Measurements from ENCODE around the gene LHX6. TPM values are rescaled to one million over a fixed set of nuclear protein-coding genes. Genes with fewer than 3 reads are reported as not detected.
A peak's percentile ranks its signal among the peaks of the same experiment; 100 is the strongest.

The LHX6 gene
- total RNA-seq, 1 donor from 2014 or later: 0.34 TPM

GRCh38 chr9:122184551-122184950, 44.2 kb downstream of the LHX6 start:
- Histone ChIP-seq H3K4me2 (ENCODE audit: low read length) (no peak overlapping the region), H3K4me1 (ENCODE audit: insufficient read depth, low read length) (peaks cover 8% of the 10 kb centered on the region), H3K36me3 (ENCODE audit: insufficient read depth, low read length) (no peaks in the 10 kb centered on the region), H3K27ac (ENCODE audit: low read depth, low read length) (no peak overlapping the region), H3K27me3 (ENCODE audit: insufficient read depth, low read length) (peaks cover 25% of the 10 kb centered on the region), H3K79me2 (ENCODE audit: insufficient read depth, low read length) (no peaks in the 10 kb centered on the region), H4K20me1 (ENCODE audit: insufficient read depth, low read length) (no peaks in the 10 kb centered on the region), H3K9me3 (ENCODE audit: insufficient read depth, low read depth, low read length) (no peaks in the 10 kb centered on the region), H3K9ac (ENCODE audit: low read length) (no peak overlapping the region), H3K4me3 (ENCODE audit: insufficient read depth, low read depth, low read length) (no peak overlapping the region), H2AFZ (ENCODE audit: low read depth, low read length) (no peak overlapping the region)
- peaks cover 26% of the 10 kb centered on the region for H3K27me3 Mint-ChIP-seq (ENCODE audit: low read depth, unreplicated experiment)
- H3K9me3 Mint-ChIP-seq (ENCODE audit: unreplicated experiment): no peaks in the 10 kb centered on the region
- peaks cover 4% of the 10 kb centered on the region for H3K4me1 Mint-ChIP-seq (ENCODE audit: low read depth, unreplicated experiment)
- H3K27ac Mint-ChIP-seq (ENCODE audit: unreplicated experiment): no peak overlapping the region
- DNase-seq (ENCODE audit: low read depth) (no peak), FAIRE-seq (no peak)
- TF ChIP-seq, protein P1, sequence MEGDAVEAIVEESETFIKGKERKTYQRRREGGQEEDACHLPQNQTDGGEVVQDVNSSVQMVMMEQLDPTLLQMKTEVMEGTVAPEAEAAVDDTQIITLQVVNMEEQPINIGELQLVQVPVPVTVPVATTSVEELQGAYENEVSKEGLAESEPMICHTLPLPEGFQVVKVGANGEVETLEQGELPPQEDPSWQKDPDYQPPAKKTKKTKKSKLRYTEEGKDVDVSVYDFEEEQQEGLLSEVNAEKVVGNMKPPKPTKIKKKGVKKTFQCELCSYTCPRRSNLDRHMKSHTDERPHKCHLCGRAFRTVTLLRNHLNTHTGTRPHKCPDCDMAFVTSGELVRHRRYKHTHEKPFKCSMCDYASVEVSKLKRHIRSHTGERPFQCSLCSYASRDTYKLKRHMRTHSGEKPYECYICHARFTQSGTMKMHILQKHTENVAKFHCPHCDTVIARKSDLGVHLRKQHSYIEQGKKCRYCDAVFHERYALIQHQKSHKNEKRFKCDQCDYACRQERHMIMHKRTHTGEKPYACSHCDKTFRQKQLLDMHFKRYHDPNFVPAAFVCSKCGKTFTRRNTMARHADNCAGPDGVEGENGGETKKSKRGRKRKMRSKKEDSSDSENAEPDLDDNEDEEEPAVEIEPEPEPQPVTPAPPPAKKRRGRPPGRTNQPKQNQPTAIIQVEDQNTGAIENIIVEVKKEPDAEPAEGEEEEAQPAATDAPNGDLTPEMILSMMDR (IDR thresholded peaks at IDR 0.05; ENCODE audit: insufficient read depth, low read depth, low read length): no peak
- TF ChIP-seq EZH2 (IDR thresholded peaks at IDR 0.05; ENCODE audit: insufficient read depth, low read length): no peak
- H3K36me3 Mint-ChIP-seq (ENCODE audit: low read depth, unreplicated experiment): no peaks in the 10 kb centered on the region
- no peak overlapping the region for H3K4me3 Mint-ChIP-seq (ENCODE audit: unreplicated experiment)

GRCh38 chr9:122183501-122183900, 45.3 kb downstream of the LHX6 start:
- Mint-ChIP-seq H3K36me3 (ENCODE audit: low read depth, unreplicated experiment) (no peaks in the 10 kb centered on the region), H3K27me3 (ENCODE audit: low read depth, unreplicated experiment) (peaks cover 24% of the 10 kb centered on the region), H3K4me3 (ENCODE audit: unreplicated experiment) (no peak overlapping the region), H3K27ac (ENCODE audit: unreplicated experiment) (no peak overlapping the region), H3K9me3 (ENCODE audit: unreplicated experiment) (no peaks in the 10 kb centered on the region), H3K4me1 (ENCODE audit: low read depth, unreplicated experiment) (peaks cover 6% of the 10 kb centered on the region)
- Histone ChIP-seq H3K9me3 (ENCODE audit: insufficient read depth, low read depth, low read length) (no peaks in the 10 kb centered on the region), H3K79me2 (ENCODE audit: insufficient read depth, low read length) (no peaks in the 10 kb centered on the region), H3K4me1 (ENCODE audit: insufficient read depth, low read length) (peaks cover 10% of the 10 kb centered on the region), H3K9ac (ENCODE audit: low read length) (no peak overlapping the region), H3K27ac (ENCODE audit: low read depth, low read length) (no peak overlapping the region), H3K4me3 (ENCODE audit: insufficient read depth, low read depth, low read length) (no peak overlapping the region), H3K4me2 (ENCODE audit: low read length) (no peak overlapping the region), H2AFZ (ENCODE audit: low read depth, low read length) (no peak overlapping the region), H3K27me3 (ENCODE audit: insufficient read depth, low read length) (peaks cover 25% of the 10 kb centered on the region), H4K20me1 (ENCODE audit: insufficient read depth, low read length) (no peaks in the 10 kb centered on the region), H3K36me3 (ENCODE audit: insufficient read depth, low read length) (no peaks in the 10 kb centered on the region)
- FAIRE-seq (no peak), DNase-seq (ENCODE audit: low read depth) (no peak)
- TF ChIP-seq, protein P1 (IDR thresholded peaks at IDR 0.05; ENCODE audit: insufficient read depth, low read depth, low read length): no peak
- no peak for TF ChIP-seq EZH2 (IDR thresholded peaks at IDR 0.05; ENCODE audit: insufficient read depth, low read length)

DNA sequence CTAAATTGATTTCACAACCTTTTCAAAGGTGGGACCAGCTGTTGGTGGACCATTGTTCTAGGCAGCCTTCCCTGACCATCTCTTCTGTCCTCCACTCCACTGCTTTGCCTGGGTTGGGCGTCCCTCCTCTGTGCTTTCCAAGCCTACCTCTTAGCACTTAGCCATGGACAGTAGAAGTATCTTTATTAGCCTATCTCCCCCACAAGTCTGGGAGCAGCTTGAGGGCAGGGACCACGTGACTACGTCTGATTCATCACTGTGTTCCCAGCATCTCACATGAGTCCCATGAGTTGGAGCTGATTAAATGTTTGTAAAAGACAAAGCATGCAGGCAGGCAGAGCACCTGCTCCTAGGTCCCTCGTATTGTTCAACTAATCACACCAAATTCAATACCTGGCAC, 48.1 kb downstream of the LHX6 start:
- TF ChIP-seq, protein P1 (IDR thresholded peaks at IDR 0.05; ENCODE audit: insufficient read depth, low read depth, low read length): no peak
- no peak for TF ChIP-seq EZH2 (IDR thresholded peaks at IDR 0.05; ENCODE audit: insufficient read depth, low read length)
- DNase-seq (ENCODE audit: low read depth) (peak; percentile 79), FAIRE-seq (peak; percentile 54)
- Histone ChIP-seq H3K27me3 (ENCODE audit: insufficient read depth, low read length) (peaks cover 29% of the 10 kb centered on the region), H3K4me1 (ENCODE audit: insufficient read depth, low read length) (peaks cover 10% of the 10 kb centered on the region), H3K27ac (ENCODE audit: low read depth, low read length) (no peak overlapping the region), H2AFZ (ENCODE audit: low read depth, low read length) (no peak overlapping the region), H3K9ac (ENCODE audit: low read length) (no peak overlapping the region), H3K79me2 (ENCODE audit: insufficient read depth, low read length) (no peaks in the 10 kb centered on the region), H3K36me3 (ENCODE audit: insufficient read depth, low read length) (no peaks in the 10 kb centered on the region), H3K4me2 (ENCODE audit: low read length) (no peak overlapping the region), H4K20me1 (ENCODE audit: insufficient read depth, low read length) (no peaks in the 10 kb centered on the region), H3K4me3 (ENCODE audit: insufficient read depth, low read depth, low read length) (no peak overlapping the region), H3K9me3 (ENCODE audit: insufficient read depth, low read depth, low read length) (no peaks in the 10 kb centered on the region)
- Mint-ChIP-seq H3K27ac (ENCODE audit: unreplicated experiment) (peak overlapping the region; percentile 26), H3K36me3 (ENCODE audit: low read depth, unreplicated experiment) (no peaks in the 10 kb centered on the region), H3K9me3 (ENCODE audit: unreplicated experiment) (no peaks in the 10 kb centered on the region), H3K27me3 (ENCODE audit: low read depth, unreplicated experiment) (peaks cover 22% of the 10 kb centered on the region), H3K4me3 (ENCODE audit: unreplicated experiment) (no peak overlapping the region), H3K4me1 (ENCODE audit: low read depth, unreplicated experiment) (peaks cover 6% of the 10 kb centered on the region)
